Cardiac muscle cell (in vitro differentiated cells and primary cell): ENCODE measurements around the gene DENND1C. TPM values are rescaled to one million over a fixed set of nuclear protein-coding genes. Genes with fewer than 3 reads are reported as not detected.

ENCODE experiments used
- DNase-seq, 2 donors: peaks; one replicate each; pipeline versions ENCODE4 v3.0.0 to v3.0.0-alpha.2; 2010 to 2017; ENCODE audit warnings: low read depth in 1 of 2, low spot score in 1 of 2
- H3K27ac ChIP-seq: fragments of 200-600 bp; sonication (generic); 2 replicates; pipeline ENCODE4 v1.5.1; 2016
- H3K27me3 ChIP-seq: fragments of 200-600 bp; sonication (generic); 2 replicates; pipeline ENCODE4 v1.6.0; 2016; ENCODE audit warnings: control low read depth
- H3K36me3 ChIP-seq: fragments of 200-600 bp; sonication (generic); 2 replicates; pipeline ENCODE4 v1.5.1; 2016; ENCODE audit warnings: control low read depth
- H3K4me1 ChIP-seq: fragments of 200-600 bp; sonication (generic); 2 replicates; pipeline ENCODE4 v1.8.1; 2017; ENCODE audit warnings: low read depth, mild to moderate bottlenecking, mixed run types
- H3K4me3 ChIP-seq: fragments of 200-600 bp; sonication (generic); 2 replicates; pipeline ENCODE4 v1.5.1; 2016; ENCODE audit warnings: mild to moderate bottlenecking
- H3K9me3 ChIP-seq: fragments of 200-600 bp; sonication (generic); 2 replicates; pipeline ENCODE4 v1.5.1; 2017; ENCODE audit warnings: low read depth, mild to moderate bottlenecking, control low read depth
- CTCF ChIP-seq: IDR thresholded peaks from 2 replicates; pipeline ENCODE4 v1.5.1; 2012; ENCODE audit warnings: low read depth, mild to moderate bottlenecking, low read length
- polyA plus RNA-seq: library from polyadenylated mRNA; unstranded; fragments of >200 nt; fragmentation: Nextera tagmentation; extraction: Ambion mirVana; gene quantifications from 2 replicates; pipeline ENCODE4 v1.2.1, GENCODE V29; 2016
- total RNA-seq: library from RNA; depleted of rRNA; stranded (reverse); fragments of >200 nt; gene quantifications from 2 replicates; pipeline ENCODE4 v1.2.3, GENCODE V29; 2016

Gene DENND1C
- total and polyA plus RNA-seq, 2 experiments from 2014 or later = 1.8 to 4.9 TPM

GRCh38 chr19:6518145-6518911, 36.7 kb upstream of the DENND1C start:
- no peak for TF ChIP-seq CTCF
- no peaks in the 10 kb centered on the region for H3K27me3 ChIP-seq
- DNase-seq = no peak

GRCh38 chr19:6516659-6517291, 35.2 kb upstream of the DENND1C start:
- H3K36me3 ChIP-seq = no peaks in the 10 kb centered on the region
- H3K27ac ChIP-seq = peak overlapping the region; percentile 31
- TF ChIP-seq CTCF = peak; percentile 98
- no peaks in the 10 kb centered on the region for H3K27me3 ChIP-seq
- peak; percentile 91 to 96 for DNase-seq
- no peaks in the 10 kb centered on the region for H3K9me3 ChIP-seq
- H3K4me1 ChIP-seq = no peaks in the 10 kb centered on the region
- peak overlapping the region; percentile 49 for H3K4me3 ChIP-seq

More at GRCh38 chr19:6518145-6518911, 36.7 kb upstream of the DENND1C start:
- H3K36me3 ChIP-seq = no peaks in the 10 kb centered on the region
- H3K9me3 ChIP-seq = no peaks in the 10 kb centered on the region
- H3K4me1 ChIP-seq = no peaks in the 10 kb centered on the region
- H3K27ac ChIP-seq = no peak overlapping the region
- no peak overlapping the region for H3K4me3 ChIP-seq

- H3K27ac ChIP-seq = peak overlapping the region; percentile 31
- no peaks in the 10 kb centered on the region for H3K27me3 ChIP-seq
- peak overlapping the region; percentile 49 for H3K4me3 ChIP-seq
- TF ChIP-seq CTCF = no peak
- DNase-seq = peak; percentile 96 to 97
- H3K4me1 ChIP-seq = no peaks in the 10 kb centered on the region
- H3K36me3 ChIP-seq = no peaks in the 10 kb centered on the region
- no peaks in the 10 kb centered on the region for H3K9me3 ChIP-seq
These were observed 34.6 kb upstream of the DENND1C start for GRCh38 chr19:6516018-6516658.

GRCh38 chr19:6514926-6515544, 33.4 kb upstream of the DENND1C start:
- no peak for TF ChIP-seq CTCF
- DNase-seq = no peak
- H3K9me3 ChIP-seq = no peaks in the 10 kb centered on the region
- no peaks in the 10 kb centered on the region for H3K4me1 ChIP-seq
- H3K4me3 ChIP-seq = no peak overlapping the region
- H3K27ac ChIP-seq = no peak overlapping the region
- no peaks in the 10 kb centered on the region for H3K36me3 ChIP-seq
- H3K27me3 ChIP-seq = no peaks in the 10 kb centered on the region

- Histone ChIP-seq H3K27ac (no peak overlapping the region), H3K4me3 (no peak overlapping the region), H3K9me3 (no peaks in the 10 kb centered on the region), H3K36me3 (no peaks in the 10 kb centered on the region), H3K27me3 (no peaks in the 10 kb centered on the region), H3K4me1 (no peaks in the 10 kb centered on the region)
- DNase-seq = no peak
- TF ChIP-seq CTCF = no peak
These were observed 32.5 kb upstream of the DENND1C start for GRCh38 chr19:6514089-6514488.
